ENCODE measurements around the gene IGFALS. TPM values are rescaled to one million over a fixed set of nuclear protein-coding genes. Genes with fewer than 3 reads are reported as not detected.

Gene IGFALS
- polyA plus RNA-seq, 1 donor from 2014 or later, result 1.2 TPM

GRCh38 chr16:1771864-1772361 is 21.6 kb downstream of the IGFALS start:
- Histone ChIP-seq H3K4me3 (ENCODE audit: low read length) (peak overlapping the region; percentile 98), H3K9me3 (ENCODE audit: low read length) (no peaks in the 10 kb centered on the region), H3K27me3 (ENCODE audit: insufficient read depth, low read depth, low read length) (no peaks in the 10 kb centered on the region), H3K79me2 (replicated peaks; ENCODE audit: insufficient read depth, low read length) (peaks cover 9% of the 10 kb centered on the region), H3K9me2 (ENCODE audit: insufficient read depth, low read length) (no peaks in the 10 kb centered on the region), H3K36me3 (ENCODE audit: insufficient read depth, low read length) (no peaks in the 10 kb centered on the region), H3K27ac (ENCODE audit: low read length) (peak overlapping the region; percentile 74), H3F3A (ENCODE audit: insufficient read depth, low read length, poor library complexity, severe bottlenecking) (no peaks in the 10 kb centered on the region), H3K4me2 (ENCODE audit: low read length) (peak overlapping the region; percentile 93), H3K9ac (ENCODE audit: low read length) (peak overlapping the region; percentile 84), H4K20me1 (ENCODE audit: insufficient read depth) (no peaks in the 10 kb centered on the region), H2AFZ (ENCODE audit: low read depth, low read length) (no peak overlapping the region)
- TF ChIP-seq EP300 (conservative IDR thresholded peaks at IDR 0.05; ENCODE audit: poor library complexity, severe bottlenecking) (no peak), SMC3 (conservative IDR thresholded peaks at IDR 0.05; ENCODE audit: poor library complexity) (no peak), CTCF (IDR thresholded peaks at IDR 0.05; ENCODE audit: poor library complexity, severe bottlenecking) (no peak), EZH2 (IDR thresholded peaks at IDR 0.05; ENCODE audit: borderline replicate concordance, insufficient read depth, low read length, poor library complexity, severe bottlenecking) (no peak), MXI1 (conservative IDR thresholded peaks at IDR 0.05; ENCODE audit: poor library complexity, severe bottlenecking) (no peak), RAD21 (conservative IDR thresholded peaks at IDR 0.05) (no peak), POLR2AphosphoS5 (IDR thresholded peaks at IDR 0.05) (no peak), TAF1 (IDR thresholded peaks at IDR 0.05; ENCODE audit: low read depth) (no peak), REST (IDR thresholded peaks at IDR 0.05; ENCODE audit: borderline replicate concordance) (no peak)

- H3K36me3 ChIP-seq (ENCODE audit: insufficient read depth, low read length), result no peaks in the 10 kb centered on the region
- peak within 1 kb of the TSS; percentile 74 for H3K27ac ChIP-seq (ENCODE audit: low read length)
Measured at GRCh38 chr16:1771188-1771863, 22.2 kb downstream of the IGFALS start, which contains the start of gene NME3. Gene NME3 (minus strand): TSS chr16:1771543. CDS start chr16:1771534, 9 bp downstream.

More at GRCh38 chr16:1771188-1771863, 22.2 kb downstream of the IGFALS start, which contains the start of gene NME3:
- Histone ChIP-seq H3K4me2 (ENCODE audit: low read length) (peak within 1 kb of the TSS; percentile 93), H4K20me1 (ENCODE audit: insufficient read depth) (no peaks in the 10 kb centered on the region), H3K79me2 (replicated peaks; ENCODE audit: insufficient read depth, low read length) (peaks cover 9% of the 10 kb centered on the region), H3K9me3 (ENCODE audit: low read length) (no peaks in the 10 kb centered on the region), H3K9me2 (ENCODE audit: insufficient read depth, low read length) (no peaks in the 10 kb centered on the region), H2AFZ (ENCODE audit: low read depth, low read length) (no peak within 1 kb of the TSS), H3K27me3 (ENCODE audit: insufficient read depth, low read depth, low read length) (no peaks in the 10 kb centered on the region), H3K9ac (ENCODE audit: low read length) (peak within 1 kb of the TSS; percentile 84), H3K4me3 (ENCODE audit: low read length) (peak within 1 kb of the TSS; percentile 98), H3F3A (ENCODE audit: insufficient read depth, low read length, poor library complexity, severe bottlenecking) (no peaks in the 10 kb centered on the region)
- peak; percentile 20 for TF ChIP-seq MXI1 (conservative IDR thresholded peaks at IDR 0.05; ENCODE audit: poor library complexity, severe bottlenecking)
- no peak for TF ChIP-seq EP300 (conservative IDR thresholded peaks at IDR 0.05; ENCODE audit: poor library complexity, severe bottlenecking)

Measured in neural cell (in vitro differentiated cells).